HG03045 (cell line): ENCODE data around the gene SYTL2.
"Not testable (repeated sequence)": the region's sequence is repeated elsewhere in the genome, so short reads cannot be mapped to it uniquely, and the experiment has no call there.

Experiments used
- ATAC-seq: cut with Tn5 transposase; IDR thresholded peaks from one replicate; pipeline ENCODE4 v1.9.1; 2021; ENCODE audit warnings: mild to moderate bottlenecking, moderate library complexity; ENCODE audit not compliant: unreplicated experiment

The SYTL2 gene

DNA sequence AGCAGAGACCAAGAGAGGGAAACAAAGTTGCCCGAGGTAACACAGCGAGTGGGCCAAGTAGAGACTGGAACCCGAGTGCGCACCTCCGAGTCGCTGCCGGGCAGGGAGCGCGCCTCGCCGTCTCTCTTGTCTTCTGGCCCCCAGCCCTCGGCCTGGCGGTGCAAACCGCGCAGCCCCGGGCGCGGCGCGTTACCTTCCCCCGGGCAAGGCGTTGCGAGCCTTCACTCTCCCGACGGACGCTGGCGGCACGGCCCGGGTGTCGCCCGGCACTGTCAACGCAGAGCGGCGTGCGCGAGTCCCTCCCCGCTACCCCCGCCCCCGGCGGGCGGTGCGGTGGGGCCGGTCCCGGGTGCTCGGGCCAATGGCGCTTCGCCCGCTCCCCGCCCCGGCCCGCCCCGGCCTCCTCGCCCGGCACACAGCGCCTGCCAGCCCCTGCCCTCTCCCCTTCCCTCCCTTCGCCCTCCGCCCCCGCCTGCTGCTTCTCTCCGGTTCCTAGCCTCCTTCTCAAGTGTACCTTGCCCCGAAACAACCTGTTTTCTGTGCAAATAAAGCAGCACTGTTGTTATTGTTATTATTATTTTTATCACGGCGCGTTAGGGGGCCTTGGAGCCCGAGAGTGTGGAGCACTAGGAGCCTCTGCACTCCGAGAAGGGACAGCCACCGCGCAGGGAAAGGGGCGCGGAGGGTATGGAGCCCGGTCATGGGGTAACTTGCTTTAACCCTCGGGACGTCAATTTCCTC lies at the start of gene SYTL2:
Gene SYTL2 (minus strand): TSS at position 271 of the 741 bp plus-strand sequence. CDS start 53,416 bp downstream, outside the sequence.
- ATAC-seq = peak; percentile 90

DNA sequence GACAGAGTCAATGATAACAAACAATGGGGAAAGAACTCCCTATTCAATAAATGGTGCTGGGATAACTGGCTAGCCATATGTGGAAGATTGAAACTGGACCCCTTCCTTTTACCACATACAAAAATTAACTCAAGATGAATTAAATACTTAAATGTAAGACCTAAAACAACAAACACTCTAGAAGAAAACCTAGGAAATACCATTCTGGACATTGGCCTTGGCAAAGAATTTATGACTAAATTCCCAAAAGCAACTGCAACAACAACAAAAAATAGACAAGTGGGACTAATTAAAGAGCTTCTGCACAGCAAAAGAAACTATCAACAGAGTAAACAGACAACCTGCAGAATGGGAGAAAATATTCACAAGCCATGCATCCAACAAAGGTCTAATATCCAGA lies 48.6 kb upstream of the SYTL2 start:
- ATAC-seq = not testable (repeated sequence)

GRCh38 chr11:85857098-85857497 lies 46.2 kb upstream of the SYTL2 start:
- no peak for ATAC-seq

DNA sequence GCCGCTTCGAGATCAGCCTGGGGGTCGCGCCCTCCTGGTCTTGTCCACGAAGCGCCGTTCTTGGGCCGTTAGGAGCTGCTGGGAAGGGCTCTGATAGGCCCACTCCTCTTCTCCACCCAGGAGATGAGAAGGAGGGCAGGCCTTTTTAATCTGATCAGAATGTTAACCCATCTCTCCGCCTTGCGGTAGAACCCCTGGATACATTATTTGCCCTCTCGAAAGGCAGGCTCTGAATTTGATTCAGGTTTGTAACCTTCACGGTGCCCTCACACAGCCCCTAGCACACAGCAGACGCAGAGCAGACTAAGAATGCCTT lies 44.4 kb upstream of the SYTL2 start, which contains the start of gene CCDC83:
Gene CCDC83 (plus strand): TSS at position 43 of the 316 bp plus-strand sequence. CDS start 9,741 bp downstream, outside the sequence.
- no peak for ATAC-seq

GRCh38 chr11:85854557-85855340 lies 43.8 kb upstream of the SYTL2 start:
- peak; percentile 99 for ATAC-seq

DNA sequence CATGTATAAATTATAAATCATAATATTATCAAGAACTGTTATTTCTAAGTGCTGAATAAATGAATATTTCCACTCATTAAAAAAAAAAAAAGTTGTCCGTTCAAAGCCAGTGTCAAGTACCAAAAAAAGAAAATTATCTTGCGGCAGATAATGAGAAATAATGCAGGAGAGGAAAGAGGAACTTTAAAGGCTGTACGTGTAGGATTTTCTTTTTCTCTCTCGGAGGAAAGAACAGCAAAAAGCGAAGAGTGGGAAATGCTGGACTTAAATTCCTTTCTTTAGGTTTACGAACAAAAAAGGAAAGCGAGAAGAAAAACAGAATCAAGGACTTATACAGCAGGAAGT lies 43.2 kb upstream of the SYTL2 start:
- ATAC-seq = no peak

GRCh38 chr11:85853541-85853940 lies 42.6 kb upstream of the SYTL2 start:
- not testable (repeated sequence) for ATAC-seq

GRCh38 chr11:85852754-85853153 lies 41.8 kb upstream of the SYTL2 start:
- ATAC-seq = not testable (repeated sequence)

GRCh38 chr11:85848556-85848955 lies 37.6 kb upstream of the SYTL2 start:
- no peak for ATAC-seq

DNA sequence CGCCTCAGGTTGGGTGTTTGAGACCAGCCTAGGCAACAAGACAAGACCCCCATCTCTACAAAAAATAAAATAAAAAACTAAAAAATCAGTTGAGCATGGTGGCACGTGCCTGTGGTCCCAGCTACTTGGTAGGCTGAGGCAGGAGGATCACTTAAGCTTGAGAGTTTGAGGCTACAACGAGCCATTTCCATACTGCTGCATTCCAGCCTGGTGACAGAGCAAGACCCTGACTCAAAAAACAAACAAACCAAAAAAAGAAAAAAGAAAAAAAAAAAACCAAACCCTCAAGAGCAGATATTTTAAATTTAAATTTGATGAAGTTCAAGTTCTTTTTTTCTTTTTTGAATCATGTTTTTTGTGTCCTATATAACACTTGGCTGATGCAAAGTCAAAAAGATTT lies 37.1 kb upstream of the SYTL2 start:
- ATAC-seq = no peak

DNA sequence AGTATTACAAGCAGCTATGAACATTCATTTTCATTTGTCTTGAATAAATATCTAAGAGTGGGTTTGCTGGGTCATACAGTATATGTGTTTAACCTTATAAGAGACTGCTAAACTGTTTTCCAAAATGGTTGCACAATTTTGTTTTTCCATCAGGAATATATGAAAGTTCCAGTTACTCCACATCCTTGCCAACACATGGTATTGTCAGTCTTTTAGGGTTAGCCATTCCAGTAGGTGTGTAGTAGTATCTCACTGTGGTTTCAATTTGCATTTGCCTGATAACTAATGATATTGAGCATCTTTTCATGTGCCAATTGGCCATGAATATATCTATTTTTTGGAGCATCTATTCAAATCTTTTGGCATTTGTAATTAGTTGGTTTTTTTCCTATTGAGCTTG lies 36.5 kb upstream of the SYTL2 start:
- ATAC-seq = no peak

GRCh38 chr11:85845124-85845631 lies 34.2 kb upstream of the SYTL2 start:
- ATAC-seq = no peak

GRCh38 chr11:85844439-85845123 lies 33.6 kb upstream of the SYTL2 start:
- peak; percentile 71 for ATAC-seq

DNA sequence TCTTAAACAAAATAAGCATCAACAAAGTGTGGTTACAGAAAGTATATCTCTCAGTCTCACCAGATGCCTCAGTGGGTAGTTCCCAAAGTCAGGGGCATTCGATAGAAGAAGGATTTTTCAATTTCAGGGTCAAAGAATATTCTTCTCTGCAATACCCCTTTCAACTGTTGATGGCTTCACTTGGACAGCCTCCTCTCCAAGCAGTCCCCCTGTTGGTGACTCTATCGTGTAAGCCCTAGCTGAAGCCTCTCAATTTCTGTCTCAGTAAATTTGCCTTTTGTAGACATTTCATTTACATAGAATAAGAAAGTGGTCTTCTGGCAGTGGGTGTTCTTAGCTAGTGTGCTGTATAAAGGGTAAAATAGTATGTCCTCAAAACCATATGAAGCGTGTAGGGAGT lies 33.0 kb upstream of the SYTL2 start:
- ATAC-seq = no peak

DNA sequence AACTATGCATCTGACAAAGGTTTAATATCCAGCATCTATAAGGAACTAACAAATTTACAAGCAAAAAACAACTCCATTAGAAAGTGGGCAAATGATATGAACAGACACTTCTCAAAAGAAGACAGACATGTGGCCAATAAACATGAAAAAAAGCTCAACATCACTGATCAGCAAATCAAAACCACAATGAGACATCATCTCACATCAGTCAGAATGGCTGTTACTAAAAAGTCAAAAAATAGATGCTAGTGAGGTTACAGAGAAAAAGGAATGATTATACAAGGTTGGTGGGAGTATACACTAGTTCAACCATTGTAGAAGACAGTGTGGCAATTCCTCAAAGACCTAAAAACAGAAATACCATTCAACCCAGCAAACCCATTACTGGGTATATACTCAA lies 30.0 kb upstream of the SYTL2 start:
- not testable (repeated sequence) for ATAC-seq

DNA sequence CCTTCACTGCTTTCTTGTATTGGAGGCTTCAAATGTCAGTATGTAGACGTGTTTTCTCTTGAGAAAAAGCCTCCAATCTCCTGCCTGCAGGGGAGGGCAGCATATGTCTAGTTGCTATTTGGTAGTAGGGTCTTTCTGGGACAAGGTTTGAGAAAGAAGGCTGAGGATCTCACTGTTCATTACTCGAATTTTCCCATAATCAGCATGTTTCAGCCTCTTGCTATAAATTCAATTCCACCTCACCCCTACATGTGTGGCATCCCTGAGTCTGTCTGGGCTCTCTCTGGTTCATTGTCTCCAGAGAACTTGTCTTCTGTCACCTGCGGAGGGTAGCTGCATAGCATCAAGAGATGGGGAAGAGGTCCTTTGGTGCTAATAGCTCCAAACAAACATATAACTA lies 24.8 kb upstream of the SYTL2 start:
- no peak for ATAC-seq

DNA sequence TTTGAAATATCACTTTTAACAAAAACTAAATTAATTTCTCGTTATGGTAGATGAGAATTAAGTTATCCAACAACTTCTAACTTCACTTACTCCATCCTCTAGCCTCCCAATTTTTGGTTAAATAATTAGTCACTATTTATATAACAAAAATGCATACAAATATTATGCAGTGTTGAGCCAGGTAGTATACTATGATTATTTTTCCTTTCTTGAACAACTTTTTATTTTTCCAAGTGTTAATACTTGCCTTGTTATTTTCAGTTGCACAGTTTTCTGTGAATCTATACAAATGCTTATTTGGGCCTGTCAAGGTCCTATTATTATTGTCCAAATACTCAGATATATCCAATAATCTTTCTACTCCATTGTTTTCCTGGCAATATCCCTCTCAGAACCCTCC lies 24.3 kb upstream of the SYTL2 start:
- no peak for ATAC-seq

- ATAC-seq = no peak
Measured at GRCh38 chr11:85831050-85831449, 20.1 kb upstream of the SYTL2 start.

GRCh38 chr11:85829172-85829571 lies 18.2 kb upstream of the SYTL2 start:
- ATAC-seq = no peak

- no peak for ATAC-seq
Measured at GRCh38 chr11:85828640-85828978, 17.7 kb upstream of the SYTL2 start.

GRCh38 chr11:85827748-85828639 lies 17.1 kb upstream of the SYTL2 start:
- no peak for ATAC-seq
